Measurements from ENCODE around the gene TOM1L2. TPM values are rescaled to one million over a fixed set of nuclear protein-coding genes. Genes with fewer than 3 reads are reported as not detected.

The TOM1L2 gene
- total and polyA plus RNA-seq, 11 donors, result 122 to 345 (median 247) TPM

GRCh38 chr17:18014006-18014405 is 41.8 kb upstream of the TOM1L2 start:
- H3K27me3 ChIP-seq, result no peaks in the 10 kb centered on the region
- no peak for DNase-seq
- H3K36me3 ChIP-seq, result peaks cover 0 to 39% (median 14%) of the 10 kb centered on the region in 9 donors
- peaks cover 0 to 4% (median 0%) of the 10 kb centered on the region in 12 donors for H3K9me3 ChIP-seq
- H3K4me3 ChIP-seq, result no peak overlapping the region
- WGBS, 4 donors, result 86 to 96% (median 90%) methylated on average over 6 of the region's 6 CpGs
- no peak overlapping the region for H3K27ac ChIP-seq
- intact Hi-C loops (cut with DNase I), result loop anchor here in 2 of 10 donors (2.0 to 5.0 kb wide), 2 partner anchors 15 to 132 kb away; no protein-coding TSS in a partner anchor
- no peak for ATAC-seq
- peaks cover 0 to 28% (median 9%) of the 10 kb centered on the region in 12 donors for H3K4me1 ChIP-seq
- TF ChIP-seq, protein P1, sequence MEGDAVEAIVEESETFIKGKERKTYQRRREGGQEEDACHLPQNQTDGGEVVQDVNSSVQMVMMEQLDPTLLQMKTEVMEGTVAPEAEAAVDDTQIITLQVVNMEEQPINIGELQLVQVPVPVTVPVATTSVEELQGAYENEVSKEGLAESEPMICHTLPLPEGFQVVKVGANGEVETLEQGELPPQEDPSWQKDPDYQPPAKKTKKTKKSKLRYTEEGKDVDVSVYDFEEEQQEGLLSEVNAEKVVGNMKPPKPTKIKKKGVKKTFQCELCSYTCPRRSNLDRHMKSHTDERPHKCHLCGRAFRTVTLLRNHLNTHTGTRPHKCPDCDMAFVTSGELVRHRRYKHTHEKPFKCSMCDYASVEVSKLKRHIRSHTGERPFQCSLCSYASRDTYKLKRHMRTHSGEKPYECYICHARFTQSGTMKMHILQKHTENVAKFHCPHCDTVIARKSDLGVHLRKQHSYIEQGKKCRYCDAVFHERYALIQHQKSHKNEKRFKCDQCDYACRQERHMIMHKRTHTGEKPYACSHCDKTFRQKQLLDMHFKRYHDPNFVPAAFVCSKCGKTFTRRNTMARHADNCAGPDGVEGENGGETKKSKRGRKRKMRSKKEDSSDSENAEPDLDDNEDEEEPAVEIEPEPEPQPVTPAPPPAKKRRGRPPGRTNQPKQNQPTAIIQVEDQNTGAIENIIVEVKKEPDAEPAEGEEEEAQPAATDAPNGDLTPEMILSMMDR (IDR thresholded peaks at IDR 0.05), result no peak
- TF ChIP-seq POLR2A (IDR thresholded peaks at IDR 0.05), result no peak

DNA sequence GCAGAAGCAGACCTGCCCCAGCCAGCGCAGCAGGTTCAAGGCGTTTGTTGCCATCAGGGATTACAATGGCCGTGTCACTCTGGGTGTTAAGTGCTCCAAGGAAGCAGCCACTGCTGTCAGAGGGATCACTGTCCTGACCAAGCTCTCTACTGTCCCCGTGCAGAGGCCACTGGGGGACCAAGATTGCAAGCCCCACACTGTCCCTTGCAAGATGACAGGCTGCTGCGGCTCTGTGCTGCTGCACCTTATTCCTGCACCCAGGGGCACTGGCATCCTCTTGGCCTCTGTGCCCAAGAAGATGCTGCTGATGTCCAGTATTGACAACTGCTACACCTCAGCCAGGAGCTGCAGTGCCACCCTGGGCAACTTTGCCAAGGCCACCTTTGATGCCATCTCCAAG is 39.1 kb upstream of the TOM1L2 start:
- H3K36me3 ChIP-seq, result peaks cover 0 to 41% (median 15%) of the 10 kb centered on the region in 9 donors
- intact Hi-C loops (cut with DNase I), result loop anchor here in 1 of 10 donors (5.0 kb wide), 1 partner anchor 129 kb away; no protein-coding TSS in a partner anchor
- H3K27me3 ChIP-seq, result no peaks in the 10 kb centered on the region
- ATAC-seq (no peak), DNase-seq (no peak)
- no peak for TF ChIP-seq POLR2A (IDR thresholded peaks at IDR 0.05)
- TF ChIP-seq, protein P1 (IDR thresholded peaks at IDR 0.05), result no peak
- peaks cover 0 to 19% (median 0%) of the 10 kb centered on the region in 12 donors for H3K4me1 ChIP-seq
- no peak overlapping the region for H3K4me3 ChIP-seq
- peaks cover 0 to 4% (median 0%) of the 10 kb centered on the region in 12 donors for H3K9me3 ChIP-seq
- WGBS, 4 donors, result 88 to 93% (median 93%) methylated on average over 3 to 5 of the region's 5 CpGs
- no peak overlapping the region for H3K27ac ChIP-seq

DNA sequence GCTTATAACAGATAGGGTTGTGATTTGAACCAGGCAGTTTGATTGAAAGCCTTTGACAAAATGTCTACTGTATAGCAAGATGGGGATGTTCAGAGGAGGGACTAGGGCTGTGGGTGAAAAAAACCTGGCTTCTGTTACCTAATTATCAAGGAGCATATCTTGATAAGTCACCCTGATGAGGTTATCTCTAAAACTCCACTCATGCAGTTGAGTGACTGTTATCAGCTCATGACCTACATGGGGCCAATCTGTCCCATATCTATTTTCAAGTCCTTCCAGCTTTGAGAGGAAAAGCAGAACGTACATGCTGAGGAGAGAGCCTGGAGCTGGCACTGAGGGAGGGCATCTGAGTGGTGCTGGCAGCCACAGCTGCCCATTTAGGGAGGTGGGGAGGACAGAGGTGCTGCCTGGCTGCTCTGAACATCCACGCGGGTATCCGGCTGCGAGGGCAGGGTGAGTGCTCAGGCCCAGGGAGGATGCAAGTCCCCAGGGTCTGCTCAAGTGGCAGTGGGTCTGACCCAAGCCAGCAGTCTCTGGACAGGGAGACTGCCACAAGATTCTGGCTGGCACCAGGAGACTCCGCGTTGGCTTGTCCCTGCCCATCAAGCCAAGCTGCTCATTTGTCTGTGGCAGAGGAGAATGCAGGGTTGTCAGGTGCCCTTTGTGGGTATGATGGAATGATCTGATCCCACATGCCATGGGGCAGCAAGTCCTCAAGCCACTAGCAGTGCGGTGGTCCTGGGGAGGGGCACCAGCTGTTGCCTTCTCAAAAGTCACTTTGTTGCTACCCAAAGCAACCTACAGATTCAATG is 37.6 kb upstream of the TOM1L2 start:
- peaks cover 0 to 24% (median 0%) of the 10 kb centered on the region in 12 donors for H3K4me1 ChIP-seq
- ATAC-seq (peak; percentile 78 to 88 (median 86)), DNase-seq (peak in 3 of 5 donors; percentile 43 to 68 (median 45))
- H3K27ac ChIP-seq, result peak overlapping the region in 5 of 12 donors; percentile 16 to 45 (median 23)
- no peaks in the 10 kb centered on the region for H3K27me3 ChIP-seq
- H3K9me3 ChIP-seq, result peaks cover 0 to 4% (median 0%) of the 10 kb centered on the region in 12 donors
- 53 to 67% (median 63%) methylated on average over 2 to 8 of the region's 8 CpGs for WGBS, 4 donors
- H3K4me3 ChIP-seq, result no peak overlapping the region
- TF ChIP-seq POLR2A (IDR thresholded peaks at IDR 0.05), result no peak
- TF ChIP-seq, protein P1 (IDR thresholded peaks at IDR 0.05), result no peak
- intact Hi-C loops (cut with DNase I), result loop anchor here in 1 of 10 donors (5.0 kb wide), 1 partner anchor 128 kb away; no protein-coding TSS in a partner anchor
- peaks cover 0 to 28% (median 5%) of the 10 kb centered on the region in 9 donors for H3K36me3 ChIP-seq

Measured in heart left ventricle (tissue), 16 donors.